SKM-1 (cell line): ENCODE data around the gene RIOK2.

Experiments used
- DNase-seq: peaks from one replicate; lab custom pipeline; 2025; ENCODE audit not compliant: unreplicated experiment; lab: John Stamatoyannopoulos, UW

RIOK2 gene

DNA sequence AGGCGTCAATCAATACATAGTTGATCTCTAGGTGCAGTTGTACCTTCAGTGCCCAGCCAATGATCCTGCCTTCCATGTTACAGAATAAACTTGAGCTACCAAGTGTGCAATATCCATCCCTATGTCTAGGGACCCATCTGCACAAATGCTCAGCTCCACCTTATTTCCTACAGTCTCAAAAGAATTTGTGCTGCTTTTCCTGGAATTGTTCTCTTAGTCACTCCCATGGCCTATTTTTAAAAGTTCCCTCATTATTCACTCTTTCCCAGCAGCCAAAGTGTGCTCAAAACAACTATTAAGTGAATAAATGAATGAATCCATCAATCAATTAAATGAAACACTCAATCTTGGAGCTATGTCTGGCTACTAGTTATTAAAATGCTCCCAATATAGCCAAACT, 55.3 kb downstream of the RIOK2 start:
- no peak for DNase-seq

DNA sequence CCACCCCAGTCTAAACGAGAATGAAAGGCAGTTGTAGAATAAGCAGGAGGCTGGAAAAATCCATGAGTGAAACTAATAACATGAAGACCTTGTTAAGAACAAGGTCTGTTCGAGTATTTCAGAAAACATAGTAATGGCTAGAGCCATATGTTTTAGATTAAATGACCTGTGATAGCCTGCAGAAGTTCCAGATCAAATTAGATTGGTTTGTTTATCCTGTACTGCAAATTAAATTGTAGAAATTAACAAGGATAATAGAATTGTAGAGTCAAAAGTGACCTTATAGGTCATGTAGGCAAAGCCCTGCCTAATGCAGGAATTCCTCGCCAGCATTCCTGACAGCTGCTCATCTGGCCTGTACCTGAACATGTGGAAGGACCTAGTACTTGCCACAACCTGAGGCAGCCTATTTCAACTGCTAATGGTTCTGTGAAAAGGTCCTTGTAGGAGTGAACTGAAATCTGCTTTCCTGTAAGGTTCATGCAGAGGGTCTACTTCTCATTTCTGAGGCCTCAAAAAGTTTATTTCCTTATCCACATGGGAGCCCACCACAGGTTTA, 57.8 kb downstream of the RIOK2 start:
- DNase-seq = no peak

DNA sequence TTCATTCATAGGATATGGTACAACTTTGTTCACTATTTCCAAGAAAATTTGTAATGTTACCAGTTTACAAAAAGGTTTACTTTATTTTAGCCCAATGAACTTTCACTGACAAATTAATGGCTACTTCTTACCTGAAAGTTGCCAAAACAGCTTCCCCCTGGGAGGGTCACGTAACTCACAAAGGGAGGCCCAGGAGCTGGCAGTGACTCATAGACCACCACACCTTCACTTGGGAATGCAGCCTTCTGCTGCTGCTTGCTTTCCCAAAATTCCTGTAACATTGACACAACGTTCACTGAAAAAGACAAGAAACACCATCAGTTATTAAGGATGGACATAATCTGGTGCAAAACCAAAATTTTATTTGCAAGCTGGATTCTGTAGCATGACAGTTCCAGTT, 58.7 kb downstream of the RIOK2 start:
- DNase-seq = no peak

DNA sequence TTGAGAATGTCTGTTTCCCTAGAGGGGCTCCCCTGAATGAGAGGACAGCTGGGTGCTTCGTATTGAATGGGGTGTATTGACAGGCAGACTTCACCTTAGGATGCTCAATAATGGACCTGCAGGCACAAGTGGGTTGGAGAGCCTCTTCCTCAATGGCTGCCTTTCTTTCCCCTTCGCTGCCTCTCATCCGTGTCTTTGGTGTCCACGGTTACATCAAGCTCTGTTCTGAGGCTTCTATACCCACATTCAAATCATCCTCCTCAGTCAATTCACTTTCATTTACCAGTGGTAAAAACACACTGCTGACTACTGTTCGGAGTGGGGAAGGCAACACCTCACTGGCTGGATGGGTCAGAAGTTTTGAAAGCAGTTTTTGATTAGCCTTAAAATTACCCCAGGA, 61.2 kb downstream of the RIOK2 start:
- no peak for DNase-seq

DNA sequence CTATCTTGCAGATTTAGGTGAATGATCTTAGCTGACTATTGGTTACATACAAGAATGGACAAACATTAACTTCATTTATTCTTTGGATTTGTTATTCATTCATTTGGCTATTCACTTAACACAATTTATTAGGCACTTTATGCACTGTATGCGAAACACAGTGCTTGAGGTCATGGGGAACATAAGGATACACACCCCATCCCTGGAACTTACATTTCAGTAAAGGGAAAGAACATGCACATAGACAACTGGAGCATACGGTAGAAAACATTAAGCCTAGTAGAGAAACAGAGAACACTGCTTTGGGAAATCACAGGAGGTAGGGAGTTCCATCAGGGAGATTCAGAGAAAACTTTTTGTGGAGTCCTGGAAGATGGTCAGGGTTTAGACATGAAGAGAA, 62.9 kb downstream of the RIOK2 start:
- DNase-seq = no peak

DNA sequence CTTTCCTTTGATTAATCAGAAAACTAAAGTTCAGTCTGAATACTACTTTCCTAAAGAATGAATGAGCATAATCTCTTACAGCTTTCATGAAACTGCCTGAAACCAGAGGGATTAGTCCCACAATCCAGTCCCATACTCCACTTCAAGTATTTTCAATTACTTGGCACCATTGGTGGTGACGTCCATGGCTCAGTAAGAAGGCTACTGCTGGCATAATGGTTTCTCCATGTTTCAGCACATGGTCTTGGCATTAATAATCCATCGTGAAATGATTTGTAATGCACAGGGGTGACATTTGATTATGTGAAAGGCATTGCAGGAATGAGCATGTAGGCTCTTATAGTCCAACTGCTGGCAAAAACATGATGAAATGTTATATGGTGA, 64.0 kb downstream of the RIOK2 start:
- no peak for DNase-seq

DNA sequence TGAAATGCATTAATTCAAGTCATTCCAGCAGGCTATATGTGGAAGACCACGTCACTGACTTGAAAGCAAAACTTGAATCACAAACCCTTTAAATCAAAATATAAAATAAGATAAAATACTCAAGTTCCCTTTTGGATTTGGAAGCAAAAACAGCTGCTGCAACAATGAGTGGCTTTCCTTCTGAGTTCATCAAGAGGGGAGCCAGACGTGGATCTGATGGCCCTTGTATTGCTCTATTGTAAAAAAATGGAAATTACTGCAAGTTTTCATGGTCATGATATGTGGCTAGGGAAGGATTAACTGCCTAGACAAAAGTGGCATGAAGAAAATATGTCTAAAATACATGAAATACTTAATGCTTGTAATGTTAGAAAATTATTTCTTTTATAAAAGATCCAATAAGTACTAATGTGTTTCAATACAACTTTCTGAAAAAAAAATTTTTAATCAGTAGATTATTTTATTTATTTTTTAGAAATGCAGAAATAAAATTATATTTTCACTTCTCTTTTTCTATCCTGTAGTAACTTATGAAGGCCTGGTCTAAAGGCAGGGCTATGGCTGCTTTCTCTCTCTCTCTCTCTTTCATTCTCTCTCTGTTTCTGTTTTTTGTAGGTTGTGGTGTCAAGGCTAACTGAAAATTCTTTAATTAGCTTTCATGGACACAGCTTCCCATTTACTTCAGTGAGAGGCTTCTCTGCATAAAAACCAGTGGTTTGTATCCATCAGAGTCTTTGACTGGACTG, 64.6 kb downstream of the RIOK2 start:
- no peak for DNase-seq

DNA sequence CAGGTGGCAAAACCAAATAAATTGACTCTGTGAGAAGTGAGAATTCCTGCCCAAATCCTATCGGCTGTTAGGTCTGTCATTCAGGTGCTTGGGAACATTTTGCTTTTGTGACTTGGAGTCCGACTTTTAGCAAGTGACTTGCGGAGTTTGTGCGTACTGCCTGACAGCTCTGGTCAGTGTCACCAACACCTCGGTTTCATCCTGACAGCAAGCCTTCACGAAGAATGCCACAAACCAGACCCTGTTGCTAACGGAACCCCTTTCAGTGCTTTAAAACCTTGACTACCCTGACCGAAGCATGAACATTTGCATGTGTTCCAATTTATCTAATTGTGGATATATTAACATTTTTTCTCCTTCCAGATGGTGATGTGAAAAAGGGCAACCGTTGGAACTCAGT, 67.1 kb downstream of the RIOK2 start:
- DNase-seq = no peak

DNA sequence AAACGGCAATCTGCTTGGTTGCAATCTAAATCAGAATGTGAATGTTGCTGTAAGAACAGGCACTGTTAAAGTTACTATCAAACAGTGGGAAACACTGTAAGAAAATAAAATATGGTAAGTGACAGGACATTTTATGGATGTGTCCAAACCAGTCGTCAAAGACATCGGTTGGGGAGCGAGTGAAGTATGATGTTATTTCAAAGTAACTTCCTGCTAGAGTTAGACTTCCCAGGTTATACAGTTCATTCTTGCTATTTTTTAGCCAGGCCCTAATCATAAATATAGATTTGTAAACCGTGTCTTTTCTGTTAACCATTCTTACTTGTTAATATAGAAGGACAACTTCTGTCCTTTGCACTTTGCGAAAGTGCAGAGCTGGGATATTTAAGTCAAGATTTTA, 70.8 kb downstream of the RIOK2 start:
- DNase-seq = no peak

DNA sequence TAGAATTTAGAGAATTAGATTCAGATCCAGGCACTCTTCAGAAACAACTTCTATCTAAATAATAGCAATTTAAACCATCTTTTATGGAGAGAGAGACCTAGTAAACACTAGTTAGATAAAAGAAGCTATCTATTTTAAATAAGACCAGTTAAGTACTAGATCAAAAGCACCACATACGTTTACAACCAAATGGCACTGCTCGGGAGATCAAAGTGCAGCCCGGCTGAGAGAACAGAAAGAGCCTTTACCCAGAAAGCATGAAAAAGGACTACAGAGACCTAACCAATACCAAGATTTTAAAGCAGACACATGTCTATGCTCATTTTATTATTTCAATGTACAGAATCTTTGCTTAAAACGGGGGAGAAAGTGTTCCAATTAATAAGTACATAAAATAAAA, 71.4 kb downstream of the RIOK2 start:
- no peak for DNase-seq

DNA sequence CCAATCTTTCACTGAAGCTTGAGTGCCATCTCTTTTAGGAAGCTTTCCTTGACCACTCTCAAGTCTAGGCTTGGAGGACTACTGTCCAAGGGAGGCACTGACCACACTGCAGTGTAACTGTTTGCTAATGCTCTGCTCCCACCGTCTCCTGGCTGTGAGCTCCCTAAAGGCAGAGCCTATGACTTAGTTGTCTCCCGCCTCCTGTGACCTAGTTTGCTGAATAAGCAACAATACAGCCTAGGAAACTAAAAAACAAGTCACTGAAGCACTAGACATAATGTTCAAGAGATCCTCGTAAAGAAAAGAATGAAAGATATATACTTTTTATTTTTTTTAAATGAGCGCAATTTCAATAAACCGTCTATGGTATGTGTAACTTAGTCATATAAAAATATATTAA, 72.0 kb downstream of the RIOK2 start:
- DNase-seq = no peak
